GM21717 (cell line): ENCODE data around the gene TIPRL.
"Not testable (repeated sequence)": the region's sequence is repeated elsewhere in the genome, so short reads cannot be mapped to it uniquely, and the experiment has no call there.

Source experiments
- ATAC-seq: cut with Tn5 transposase; IDR thresholded peaks from one replicate; pipeline ENCODE4 v1.9.1; 2021; ENCODE audit warnings: mild to moderate bottlenecking, moderate library complexity; ENCODE audit not compliant: unreplicated experiment

The TIPRL gene

GRCh38 chr1:168207673-168208072 lies 28.9 kb downstream of the TIPRL start:
- ATAC-seq, result not testable (repeated sequence)

GRCh38 chr1:168210312-168210711 lies 31.6 kb downstream of the TIPRL start:
- ATAC-seq, result no peak

- no peak for ATAC-seq
These were observed 34.6 kb downstream of the TIPRL start for GRCh38 chr1:168213349-168213748.

DNA sequence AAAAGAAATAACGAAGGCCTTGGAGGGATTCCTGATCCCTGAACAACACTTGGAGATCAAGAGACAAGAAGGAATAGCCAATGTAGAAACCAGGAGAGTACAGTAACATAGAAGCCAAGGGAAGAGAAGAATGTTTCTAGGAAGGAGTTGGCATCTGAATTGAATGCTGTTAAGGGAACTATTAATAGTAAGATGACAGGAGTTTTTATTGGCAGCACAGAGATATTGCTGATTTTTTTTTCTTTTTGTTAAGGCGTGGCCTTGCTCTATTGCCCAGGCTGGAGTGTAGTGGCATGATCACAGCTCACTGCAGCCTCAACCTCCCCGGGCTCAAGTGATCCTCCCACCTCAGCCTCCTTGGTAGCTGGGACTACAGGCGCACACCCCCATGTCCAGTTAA lies 37.4 kb downstream of the TIPRL start:
- no peak for ATAC-seq

GRCh38 chr1:168217664-168218063 lies 38.9 kb downstream of the TIPRL start:
- ATAC-seq, result no peak

DNA sequence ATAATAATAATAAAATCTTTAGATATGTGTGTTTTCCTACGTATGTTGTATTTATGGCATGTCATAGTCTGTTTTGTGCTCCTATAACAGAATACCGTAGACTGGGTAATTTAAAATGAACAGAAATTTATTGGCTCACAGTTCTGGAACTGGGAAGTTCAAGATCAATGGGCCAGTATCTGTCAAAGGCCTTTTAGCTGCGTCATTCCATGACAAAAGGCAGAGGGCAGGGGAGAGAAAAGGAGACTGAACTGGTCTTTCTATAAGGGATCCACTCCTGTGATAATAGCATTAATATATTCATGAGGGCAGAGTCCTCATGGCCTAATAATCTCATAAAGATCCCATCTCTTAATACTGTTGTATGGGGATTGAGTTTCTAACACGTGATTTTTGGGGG lies 39.9 kb downstream of the TIPRL start:
- no peak for ATAC-seq

- no peak for ATAC-seq
These were observed 41.7 kb downstream of the TIPRL start for GRCh38 chr1:168220470-168220871.

DNA sequence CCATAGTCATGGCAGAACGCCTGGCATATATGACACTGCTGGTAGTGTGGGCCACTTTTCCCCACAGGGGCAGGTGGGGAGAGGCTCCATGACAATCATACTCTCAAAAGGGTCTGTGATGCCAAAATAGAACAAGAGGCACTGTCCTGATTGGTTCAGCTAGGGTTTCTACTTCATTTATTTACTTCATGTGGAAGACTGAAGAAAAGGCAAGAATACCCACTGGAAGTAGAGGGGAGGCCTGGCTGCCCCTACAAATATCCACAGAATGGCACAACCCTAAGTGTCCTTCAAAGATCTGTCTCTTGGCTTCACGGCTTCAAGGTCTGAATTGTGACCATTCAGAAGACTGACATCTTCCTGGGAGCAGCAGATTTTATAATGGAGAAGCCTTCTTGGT lies 42.5 kb downstream of the TIPRL start:
- no peak for ATAC-seq

DNA sequence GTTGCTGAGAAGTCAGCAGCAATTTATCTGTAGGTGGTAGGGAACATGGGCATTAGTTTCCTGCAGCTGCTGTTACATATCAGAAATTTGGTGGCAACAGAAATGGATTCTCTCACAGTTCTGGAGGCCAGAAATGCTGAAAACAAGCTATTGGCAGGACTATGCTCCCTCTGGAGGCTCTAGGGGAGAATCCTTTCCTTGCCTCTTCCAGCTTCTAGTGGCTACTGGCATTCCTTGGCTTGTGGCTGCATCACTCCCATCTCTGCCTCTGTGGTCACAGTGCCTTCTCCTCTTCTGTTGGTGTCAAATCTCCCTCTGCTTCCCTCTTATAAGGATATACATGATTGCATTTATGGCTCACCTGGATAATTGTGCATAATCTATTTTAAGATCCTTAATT lies 44.5 kb downstream of the TIPRL start:
- ATAC-seq, result no peak

- no peak for ATAC-seq
These were observed 45.1 kb downstream of the TIPRL start for GRCh38 chr1:168223681-168224540.

GRCh38 chr1:168224991-168225390 lies 46.2 kb downstream of the TIPRL start:
- no peak for ATAC-seq

- peak; percentile 79 for ATAC-seq
These were observed 46.9 kb downstream of the TIPRL start, which contains the start of gene SFT2D2 for GRCh38 chr1:168225476-168226190. SFT2D2 (plus strand) TSS chr1:168226004; CDS start chr1:168226080, 76 bp downstream.

DNA sequence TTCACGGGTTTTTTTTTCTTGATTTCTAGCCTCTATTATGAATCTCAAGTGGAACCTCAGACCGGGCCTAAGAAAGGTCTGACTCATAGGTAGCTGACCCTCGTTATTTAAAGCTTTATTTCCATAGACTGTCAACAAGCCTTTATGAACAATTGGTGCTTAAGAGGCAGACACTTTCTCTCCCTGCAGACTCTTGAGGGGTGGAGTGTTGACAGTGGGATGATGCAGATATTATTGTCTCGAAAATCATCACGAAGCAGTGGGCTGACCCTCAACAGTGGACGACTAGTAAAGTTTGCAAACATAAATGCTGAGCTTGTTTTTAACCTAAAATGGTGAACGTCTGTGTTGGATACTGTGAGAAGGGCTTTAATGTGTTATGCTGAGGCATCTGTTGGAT lies 48.9 kb downstream of the TIPRL start:
- no peak for ATAC-seq

GRCh38 chr1:168229893-168230292 lies 51.1 kb downstream of the TIPRL start:
- no peak for ATAC-seq

GRCh38 chr1:168230709-168231108 lies 51.9 kb downstream of the TIPRL start:
- ATAC-seq, result no peak

- peak; percentile 86 for ATAC-seq
These were observed 56.2 kb downstream of the TIPRL start for GRCh38 chr1:168234846-168235547.

GRCh38 chr1:168235548-168235885 lies 56.8 kb downstream of the TIPRL start:
- peak; percentile 21 for ATAC-seq

DNA sequence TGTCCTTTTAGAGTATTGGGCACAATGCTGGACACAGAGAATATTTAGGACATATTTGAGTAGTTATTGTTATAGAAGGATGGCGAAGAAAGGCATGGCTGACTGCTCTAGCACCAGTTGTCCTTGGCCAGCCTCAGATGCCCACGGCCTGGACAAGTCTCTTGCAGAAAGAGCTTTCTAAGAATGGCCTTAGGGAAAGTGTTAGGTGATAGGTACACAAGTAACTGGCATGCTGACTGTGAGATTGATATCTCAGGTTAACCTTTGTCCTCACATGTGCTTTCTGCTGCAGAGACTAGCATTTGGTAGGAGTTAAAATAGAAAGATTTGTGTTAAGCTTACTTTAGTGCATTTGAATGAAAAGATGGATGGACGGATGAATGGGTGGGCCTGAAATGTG lies 57.2 kb downstream of the TIPRL start:
- no peak for ATAC-seq

DNA sequence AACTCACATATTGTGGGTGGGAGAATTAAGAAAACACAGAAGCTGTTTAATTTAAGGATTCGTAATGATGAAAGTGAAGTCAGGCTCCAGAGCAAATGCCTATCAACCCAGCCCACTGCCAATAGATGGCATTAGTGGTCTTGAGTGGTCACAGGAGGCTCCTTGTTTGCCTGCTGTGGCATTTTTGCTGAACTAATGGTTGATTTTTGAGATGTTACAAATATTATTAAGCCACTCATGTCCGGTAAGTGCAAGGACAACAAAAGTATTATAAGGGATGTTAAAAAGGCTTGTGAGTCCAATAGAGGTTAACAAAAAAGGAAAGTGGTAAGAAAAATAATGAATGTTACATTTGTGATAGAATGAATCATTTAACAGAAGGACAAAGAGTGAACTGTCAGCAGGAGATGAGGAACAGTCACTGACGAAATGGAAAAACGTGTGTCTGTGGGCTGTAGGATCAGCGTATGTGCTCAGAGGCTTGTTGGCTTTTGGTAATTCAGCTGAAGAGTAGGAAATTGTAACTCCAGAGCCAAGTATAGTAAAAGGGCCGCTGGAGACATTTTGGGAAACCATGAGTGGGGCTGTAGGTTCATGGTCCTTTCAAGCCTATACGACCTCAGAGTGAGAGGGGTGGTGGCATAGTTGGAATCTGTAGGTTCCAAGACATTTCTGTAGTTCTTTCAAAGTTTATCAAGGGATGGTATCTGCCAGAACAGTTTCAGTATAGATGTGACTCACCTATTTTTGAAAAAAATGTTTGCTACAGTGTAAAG lies 58.3 kb downstream of the TIPRL start:
- ATAC-seq, result no peak

- ATAC-seq, result no peak
These were observed 64.4 kb downstream of the TIPRL start for GRCh38 chr1:168243198-168243597.
